ENCODE data around the gene HIPK3.

GRCh38 chr11:33296695-33297094 lies 39.5 kb downstream of the HIPK3 start:
- no peak for TF ChIP-seq ZNF18 (tag by site-specific recombination; IDR thresholded peaks at IDR 0.05)
- TF ChIP-seq CTCF (tag by site-specific recombination; IDR thresholded peaks at IDR 0.05), result no peak
- no peak for TF ChIP-seq MZF1 (tag by site-specific recombination; IDR thresholded peaks at IDR 0.05; ENCODE audit: borderline replicate concordance)
- no peak for TF ChIP-seq PRDM4 (tag by site-specific recombination; IDR thresholded peaks at IDR 0.05)
- TF ChIP-seq ZNF776 (tag by site-specific recombination; IDR thresholded peaks at IDR 0.05; ENCODE audit: borderline replicate concordance), result no peak
- TF ChIP-seq FEZF1 (tag by site-specific recombination; IDR thresholded peaks at IDR 0.05), result no peak
- TF ChIP-seq ZBTB11 (tag by site-specific recombination; conservative IDR thresholded peaks at IDR 0.05; ENCODE audit: low read depth), result no peak
- TF ChIP-seq PATZ1 (tag by site-specific recombination; IDR thresholded peaks at IDR 0.05), result no peak
- no peak for TF ChIP-seq ZNF510 (tag by site-specific recombination; IDR thresholded peaks at IDR 0.05; ENCODE audit: insufficient replicate concordance)
- no peak for TF ChIP-seq ZBTB26 (tag by site-specific recombination; optimal IDR thresholded peaks at IDR 0.05)
- TF ChIP-seq SP3 (tag by site-specific recombination; IDR thresholded peaks at IDR 0.05), result no peak
- no peak for TF ChIP-seq ZNF366 (tag by site-specific recombination; conservative IDR thresholded peaks at IDR 0.05)
- no peak for TF ChIP-seq ZNF37A (tag by site-specific recombination; IDR thresholded peaks at IDR 0.05)
- no peak for TF ChIP-seq ZNF2 (tag by site-specific recombination; IDR thresholded peaks at IDR 0.05)
